M059J (cell line): ENCODE data around the gene ERBB4. TPM values are rescaled to one million over a fixed set of nuclear protein-coding genes. Genes with fewer than 3 reads are reported as not detected.
A peak's percentile ranks its signal among the peaks of the same experiment; 100 is the strongest.

Source experiments
- DNase-seq: peaks from one replicate; pipeline ENCODE4 v3.0.0-alpha.2; 2012; ENCODE audit warnings: low read depth
- total RNA-seq: library from RNA; depleted of rRNA; stranded (reverse); fragments of >200 nt; shearing (Covaris generic); gene quantifications from 2 replicates; pipeline ENCODE4 v1.2.3, GENCODE V29; 2014

Gene ERBB4
- total RNA-seq, 1 experiment from 2014 or later = not detected

GRCh38 chr2:211477537-211478275, 1060.9 kb downstream of the ERBB4 start:
- DNase-seq = no peak

DNA sequence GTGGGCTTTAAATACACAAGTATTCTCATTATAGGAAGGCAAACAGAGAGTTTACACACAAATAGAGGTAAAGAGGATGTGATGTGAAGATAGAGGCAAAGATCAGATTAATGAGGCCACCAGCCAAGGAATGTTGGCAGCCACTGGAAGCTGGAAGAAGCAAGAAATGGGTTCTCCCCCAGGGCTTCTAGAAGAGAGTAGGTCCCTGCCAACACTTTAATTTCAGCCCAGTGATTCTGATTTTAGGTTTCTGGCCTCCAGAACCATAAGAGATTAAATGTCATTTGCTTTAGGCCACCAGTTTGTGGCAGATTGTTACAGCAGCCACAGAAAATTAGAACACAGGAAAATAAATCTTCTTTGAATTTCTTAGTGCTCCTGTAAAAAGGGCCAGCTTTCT, 1065.5 kb downstream of the ERBB4 start:
- no peak for DNase-seq

DNA sequence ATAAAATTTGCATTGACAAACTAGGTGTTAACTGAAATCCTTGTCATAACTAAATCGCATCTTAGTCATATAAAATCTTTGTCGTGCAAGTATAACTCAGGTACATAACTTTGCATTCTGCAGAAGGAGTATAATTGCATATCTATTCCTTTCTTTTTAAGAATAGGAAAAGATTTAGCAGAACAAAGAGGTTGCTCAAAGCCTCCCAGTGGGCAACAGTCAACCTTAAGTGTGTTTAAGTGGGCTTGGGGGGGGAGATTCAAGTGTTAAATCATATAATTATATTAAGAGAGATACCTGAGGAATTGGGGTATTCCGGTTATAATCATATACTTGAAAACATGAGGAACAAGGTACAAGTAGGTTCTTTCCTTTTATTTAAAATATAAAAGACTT, 1068.9 kb downstream of the ERBB4 start:
- no peak for DNase-seq

GRCh38 chr2:211468877-211469663, 1069.5 kb downstream of the ERBB4 start:
- DNase-seq = no peak

GRCh38 chr2:211468217-211468616, 1070.4 kb downstream of the ERBB4 start:
- DNase-seq = no peak

- DNase-seq = no peak
Measured at GRCh38 chr2:211463397-211463796, 1075.2 kb downstream of the ERBB4 start.

- DNase-seq = no peak
Measured at GRCh38 chr2:211458974-211459373, 1079.6 kb downstream of the ERBB4 start.

GRCh38 chr2:211457325-211457724, 1081.3 kb downstream of the ERBB4 start:
- no peak for DNase-seq

DNA sequence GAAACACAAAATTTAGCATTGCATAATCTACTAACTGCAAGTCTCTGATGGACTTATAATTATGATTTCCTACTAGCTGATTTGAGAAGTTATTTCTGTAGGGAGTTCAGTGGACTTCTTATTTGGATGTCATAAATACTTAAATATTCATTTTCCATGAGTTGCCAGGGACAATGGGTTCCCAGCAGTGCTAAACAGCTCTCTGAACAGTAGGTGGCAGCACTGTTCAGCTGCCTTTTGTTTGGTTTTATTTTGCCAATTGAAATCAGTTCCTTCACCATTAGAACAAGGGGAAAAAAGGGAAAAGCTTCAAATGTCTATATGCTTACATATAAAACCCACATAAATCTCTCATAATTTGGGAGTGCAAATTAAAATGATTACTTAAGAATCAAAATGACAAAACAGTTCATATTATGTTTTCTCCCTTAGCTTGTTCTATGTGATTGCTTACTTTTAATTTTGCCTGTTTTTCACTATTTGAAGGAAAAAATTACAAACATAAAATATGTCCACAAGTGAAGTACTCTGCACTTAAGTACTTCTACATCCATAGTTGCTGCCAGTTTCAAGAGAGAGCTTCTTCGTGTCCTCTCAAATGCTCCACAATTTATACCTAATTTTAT, 1083.3 kb downstream of the ERBB4 start:
- DNase-seq = peak; percentile 45

- no peak for DNase-seq
Measured at GRCh38 chr2:211454679-211455078, 1083.9 kb downstream of the ERBB4 start.

DNA sequence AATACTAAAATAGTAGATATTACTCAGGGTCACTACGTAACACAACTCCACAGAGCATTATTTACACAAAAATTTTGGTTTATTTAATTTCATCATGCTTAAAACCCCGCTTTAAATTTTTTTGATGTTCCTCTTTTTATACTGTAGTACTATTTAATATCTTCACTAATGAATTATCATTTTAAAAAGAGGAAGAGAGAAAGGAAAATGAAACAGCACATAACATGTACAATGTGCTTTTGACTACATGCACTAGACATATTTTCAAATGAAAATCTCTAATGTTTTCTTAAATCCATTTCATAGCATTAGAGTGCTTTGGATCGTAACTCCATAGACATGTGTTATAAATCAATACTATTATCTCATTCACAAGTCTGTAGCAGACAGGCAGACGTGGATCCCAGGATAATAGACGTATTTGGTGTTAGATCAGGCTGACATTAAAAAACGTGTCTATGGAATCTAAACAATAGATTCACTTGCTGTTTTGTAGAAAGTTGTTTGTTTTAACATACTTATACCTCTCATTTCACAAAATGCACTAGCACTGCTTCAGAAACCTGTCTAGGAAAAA, 1085.2 kb downstream of the ERBB4 start:
- no peak for DNase-seq

DNA sequence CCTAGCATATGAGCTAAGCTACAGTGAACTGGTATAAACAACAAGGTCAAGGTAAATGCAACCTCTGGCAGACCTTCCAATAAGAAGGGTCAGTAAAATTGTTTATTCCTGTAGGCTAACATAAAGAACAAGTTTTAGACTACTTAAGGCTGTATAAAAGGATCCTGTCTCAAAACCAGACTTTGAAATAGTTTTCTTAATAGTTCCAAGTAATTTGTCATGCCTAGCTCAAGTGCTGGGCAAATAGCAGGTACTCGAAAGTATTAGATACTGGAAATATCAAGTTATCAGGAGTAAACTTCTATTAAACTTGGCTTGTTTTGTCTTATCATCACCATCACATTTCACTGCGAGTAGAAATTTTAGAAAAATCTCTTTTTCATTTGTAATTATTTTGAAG, 1087.0 kb downstream of the ERBB4 start:
- no peak for DNase-seq

- DNase-seq = no peak
Measured at GRCh38 chr2:211449819-211450218, 1088.8 kb downstream of the ERBB4 start.

- DNase-seq = no peak
Measured at GRCh38 chr2:211447548-211447947, 1091.1 kb downstream of the ERBB4 start.

- DNase-seq = no peak
Measured at GRCh38 chr2:211440107-211440506, 1098.5 kb downstream of the ERBB4 start.

- DNase-seq = no peak
Measured at GRCh38 chr2:211439011-211439410, 1099.6 kb downstream of the ERBB4 start.

GRCh38 chr2:211437396-211437795, 1101.2 kb downstream of the ERBB4 start:
- no peak for DNase-seq

DNA sequence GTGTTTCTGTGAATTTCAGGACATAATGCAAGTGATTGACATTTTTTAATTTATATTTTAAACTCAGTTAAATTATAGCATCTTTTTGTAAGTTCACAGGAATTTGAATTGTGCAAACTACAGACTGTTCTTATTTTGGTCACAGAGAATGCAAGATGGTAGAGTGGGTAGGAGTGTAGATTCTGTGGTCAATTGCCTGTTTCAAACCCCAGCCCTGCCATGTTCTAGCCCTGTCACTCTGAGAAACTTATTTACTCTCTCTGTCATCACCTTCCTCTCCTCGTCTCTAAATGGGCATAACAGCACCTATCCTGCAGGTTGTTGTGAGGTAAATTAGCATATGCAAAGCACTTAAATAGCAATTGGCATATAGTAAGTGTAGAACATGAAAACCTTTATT, 1102.4 kb downstream of the ERBB4 start:
- DNase-seq = no peak

- peak; percentile 2 for DNase-seq
Measured at GRCh38 chr2:211435331-211435730, 1103.3 kb downstream of the ERBB4 start.

DNA sequence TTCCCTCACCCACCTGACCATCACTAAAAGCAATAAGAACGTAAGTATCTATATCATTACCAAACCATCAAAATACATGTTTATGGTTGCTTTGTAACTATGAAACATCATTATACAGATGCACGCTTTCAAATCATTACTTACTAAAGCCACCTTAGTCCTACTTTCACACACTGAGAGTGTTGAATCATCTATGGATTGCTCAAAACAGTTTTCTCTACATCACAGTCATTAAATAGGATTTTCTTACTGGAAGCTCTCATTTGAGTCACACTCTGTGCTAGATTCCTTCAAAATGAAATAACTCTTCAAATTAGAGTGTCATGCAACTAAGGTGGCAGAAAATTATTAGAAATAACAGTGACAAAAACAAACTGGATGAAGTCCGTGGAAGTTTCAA, 1103.8 kb downstream of the ERBB4 start:
- DNase-seq = no peak

DNA sequence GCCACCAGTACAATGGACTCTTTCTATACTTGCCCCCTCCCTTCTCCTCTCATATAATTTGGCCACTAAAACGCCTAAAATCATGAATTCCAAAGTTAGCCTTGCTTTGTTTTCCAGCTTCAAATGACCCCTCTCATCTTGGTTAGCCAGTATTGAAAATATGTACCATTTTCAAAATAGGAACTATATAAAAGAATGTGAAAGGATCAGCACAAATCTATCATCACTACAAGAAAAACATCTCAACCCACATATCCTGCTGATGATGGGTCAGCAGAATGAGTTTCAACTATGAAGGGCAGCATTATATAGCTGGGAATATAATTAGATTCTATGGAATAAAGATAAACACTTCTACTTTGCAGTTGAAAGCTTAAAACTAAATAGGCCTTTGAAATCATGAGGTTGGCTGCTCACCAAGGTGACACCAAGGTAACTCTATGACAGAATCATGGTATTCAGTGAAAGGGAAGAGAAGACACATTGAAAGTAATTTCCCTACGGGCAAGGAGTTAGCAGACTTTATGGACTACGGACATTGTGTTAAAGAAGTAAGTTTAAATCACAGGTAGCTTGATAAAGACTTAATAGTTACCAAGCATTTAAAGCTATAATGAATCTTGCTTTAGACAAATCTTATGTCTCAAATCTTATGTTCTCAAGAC, 1109.2 kb downstream of the ERBB4 start:
- no peak for DNase-seq

- DNase-seq = no peak
Measured at GRCh38 chr2:211426240-211426639, 1112.4 kb downstream of the ERBB4 start.
